Epithelial cell of prostate (primary cell): ENCODE data around the gene TCN1.
"Not testable (repeated sequence)": the region's sequence is repeated elsewhere in the genome, so short reads cannot be mapped to it uniquely, and the experiment has no call there.

Source experiments
- DNase-seq: peaks from one replicate; pipeline ENCODE4 v3.0.0-alpha.2; 2011; ENCODE audit warnings: low read depth, low spot score
- H3K27ac ChIP-seq: fragments of 450-650 bp; 2 replicates; pipeline ENCODE4 v1.5.1; 2017; ENCODE audit warnings: mild to moderate bottlenecking

TCN1 gene

DNA sequence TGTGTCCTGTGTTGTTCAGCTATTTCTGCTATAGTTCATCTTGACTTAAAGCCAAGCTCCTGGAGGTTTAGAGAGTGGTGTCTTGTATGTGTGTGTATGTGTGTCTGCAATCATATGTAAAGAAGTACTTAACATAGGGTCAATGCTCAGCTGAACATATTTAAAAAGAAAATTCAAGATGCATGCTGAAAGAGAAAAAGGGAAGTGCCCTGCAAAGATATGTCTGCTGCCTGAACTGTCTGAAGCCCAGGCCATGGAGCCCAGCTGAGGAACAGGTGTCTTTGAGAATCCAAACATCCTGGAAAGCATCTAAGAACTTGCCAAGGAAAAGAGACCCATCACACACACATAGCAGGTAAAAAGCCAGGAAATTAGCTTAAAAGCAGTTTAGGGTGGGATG, 6.6 kb downstream of the TCN1 start:
- H3K27ac ChIP-seq, result no peak overlapping the region
- no peak for DNase-seq

DNA sequence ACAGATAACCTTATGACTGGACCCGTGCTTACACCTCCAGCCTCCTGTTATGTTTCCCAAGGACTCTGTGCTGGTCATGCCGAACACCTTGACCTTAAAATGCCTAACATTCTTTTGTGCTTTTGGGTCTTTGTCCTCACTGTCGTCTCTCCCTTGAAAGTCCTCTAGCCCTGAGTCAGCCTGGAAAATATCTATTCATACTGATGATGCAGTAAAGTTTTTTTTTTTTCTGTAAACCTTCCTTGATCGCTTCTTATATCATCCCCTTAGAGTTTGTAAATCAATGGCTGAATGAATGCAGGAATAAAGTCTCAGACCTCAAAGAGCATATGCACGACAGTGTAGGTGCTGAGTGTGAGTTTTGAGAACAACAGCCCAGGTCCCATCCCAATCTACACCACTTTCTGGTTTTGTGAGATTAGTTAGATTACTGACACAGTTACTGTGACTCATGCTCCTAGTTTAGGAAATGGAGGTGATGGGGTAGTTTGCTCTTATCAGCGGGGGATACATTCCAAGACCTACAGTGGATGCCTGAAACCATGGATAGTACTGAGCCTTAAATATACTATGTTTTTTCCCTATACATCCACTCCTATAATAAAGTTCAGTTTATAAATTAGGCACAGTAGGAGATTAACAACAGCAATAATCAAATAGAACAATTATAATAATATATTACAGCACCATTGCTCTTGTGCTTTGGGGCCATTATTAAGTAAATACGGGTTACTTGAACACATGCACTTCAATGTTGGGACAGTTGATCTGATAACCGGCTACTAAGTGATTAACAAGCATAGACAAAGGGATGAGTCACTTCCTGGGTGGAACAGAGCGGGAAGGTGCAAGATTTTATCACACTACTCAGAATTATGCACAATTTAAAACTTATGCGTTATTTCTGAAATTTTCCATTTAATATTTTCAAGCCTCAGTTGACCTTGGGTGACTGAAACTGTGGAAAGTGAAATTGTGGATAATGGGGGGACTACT, 8.6 kb downstream of the TCN1 start:
- H3K27ac ChIP-seq, result peak overlapping the region; percentile 37
- peak; percentile 41 for DNase-seq

GRCh38 chr11:59854871-59855270, 11.4 kb downstream of the TCN1 start:
- no peak for DNase-seq
- H3K27ac ChIP-seq, result no peak overlapping the region

GRCh38 chr11:59851416-59851815, 14.9 kb downstream of the TCN1 start:
- H3K27ac ChIP-seq, DNase-seq: not testable (repeated sequence)

- not testable (repeated sequence) for DNase-seq, H3K27ac ChIP-seq
These were observed 16.7 kb downstream of the TCN1 start for GRCh38 chr11:59849551-59849950.

GRCh38 chr11:59849129-59849528, 17.2 kb downstream of the TCN1 start:
- DNase-seq, result no peak
- H3K27ac ChIP-seq, result no peak overlapping the region

GRCh38 chr11:59848439-59848838, 17.8 kb downstream of the TCN1 start:
- H3K27ac ChIP-seq, DNase-seq: not testable (repeated sequence)

GRCh38 chr11:59847626-59848025, 18.7 kb downstream of the TCN1 start:
- DNase-seq, result no peak
- no peak overlapping the region for H3K27ac ChIP-seq

DNA sequence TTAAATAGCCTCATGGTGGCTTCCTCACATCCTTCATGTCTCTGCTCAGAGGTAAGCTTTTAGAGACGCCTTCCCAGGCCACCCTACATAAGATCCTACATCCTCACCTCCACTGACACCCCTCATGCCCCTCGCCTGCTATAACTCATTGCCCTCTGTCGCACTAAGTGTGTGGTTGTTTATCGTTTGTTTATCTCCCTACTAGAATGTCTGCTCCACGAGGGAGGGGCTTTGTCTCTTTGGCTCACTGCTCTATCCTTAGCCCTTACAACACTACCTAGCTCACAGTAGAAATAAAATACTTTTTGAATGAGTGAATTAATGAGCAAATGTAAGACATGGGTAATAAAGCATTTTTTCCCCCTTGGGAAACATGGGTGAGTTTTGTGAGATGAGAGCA, 19.7 kb downstream of the TCN1 start:
- H3K27ac ChIP-seq, result no peak overlapping the region
- no peak for DNase-seq

- DNase-seq, result no peak
- no peak within 1 kb of the TSS for H3K27ac ChIP-seq
These were observed 20.9 kb downstream of the TCN1 start, which contains the start of gene CBLIF for GRCh38 chr11:59845399-59845798. CBLIF (minus strand) TSS chr11:59845499; CDS start chr11:59845453, 46 bp downstream.

DNA sequence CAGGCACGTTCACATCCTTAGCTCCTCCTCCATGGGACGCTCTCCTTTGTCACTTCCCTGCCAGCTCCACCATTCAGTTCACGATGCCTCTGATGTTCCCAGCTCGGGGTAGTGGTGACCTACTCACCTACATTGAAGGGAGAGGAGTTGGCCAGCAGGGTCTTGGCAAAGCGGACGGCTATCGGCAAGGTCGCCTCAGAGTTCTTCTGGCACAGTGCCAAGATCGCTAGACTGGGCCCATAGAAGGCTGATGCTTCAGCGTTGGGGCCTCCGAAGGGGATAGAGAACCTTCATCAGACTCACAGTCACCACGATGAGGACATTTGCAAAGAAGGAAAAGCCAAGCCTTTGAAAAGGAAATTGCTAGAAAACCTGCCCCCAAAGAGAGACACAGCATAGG, 24.0 kb downstream of the TCN1 start:
- DNase-seq, result no peak
- H3K27ac ChIP-seq, result no peak overlapping the region

DNA sequence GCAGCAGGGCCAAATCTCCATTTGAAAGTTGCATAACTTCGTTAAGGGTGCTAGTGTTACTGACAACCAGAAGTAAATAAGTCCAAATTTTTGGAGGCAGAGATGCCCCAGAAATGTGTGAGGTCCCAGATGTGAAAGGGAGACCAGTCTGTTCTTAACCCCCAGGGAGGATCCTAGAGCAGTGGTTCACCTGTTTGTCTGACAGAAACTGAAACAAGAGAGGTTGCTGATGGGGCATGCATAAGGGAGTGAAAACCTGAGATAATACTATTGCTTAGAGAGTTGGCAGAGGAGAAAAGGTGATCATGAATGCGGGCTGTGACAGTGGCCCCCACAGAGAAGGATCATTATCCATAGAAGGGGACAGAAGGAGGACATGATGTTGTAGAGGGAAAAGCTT, 24.8 kb downstream of the TCN1 start:
- no peak for DNase-seq
- no peak overlapping the region for H3K27ac ChIP-seq

- no peak for DNase-seq
- no peak overlapping the region for H3K27ac ChIP-seq
These were observed 26.7 kb downstream of the TCN1 start for GRCh38 chr11:59839615-59840014.

- H3K27ac ChIP-seq, result no peak overlapping the region
- no peak for DNase-seq
These were observed 32.7 kb downstream of the TCN1 start for GRCh38 chr11:59833602-59834001.

- no peak for DNase-seq
- no peak overlapping the region for H3K27ac ChIP-seq
These were observed 36.9 kb downstream of the TCN1 start for GRCh38 chr11:59829358-59829757.

- DNase-seq, result no peak
- no peak overlapping the region for H3K27ac ChIP-seq
These were observed 43.2 kb downstream of the TCN1 start for GRCh38 chr11:59822989-59823566.

DNA sequence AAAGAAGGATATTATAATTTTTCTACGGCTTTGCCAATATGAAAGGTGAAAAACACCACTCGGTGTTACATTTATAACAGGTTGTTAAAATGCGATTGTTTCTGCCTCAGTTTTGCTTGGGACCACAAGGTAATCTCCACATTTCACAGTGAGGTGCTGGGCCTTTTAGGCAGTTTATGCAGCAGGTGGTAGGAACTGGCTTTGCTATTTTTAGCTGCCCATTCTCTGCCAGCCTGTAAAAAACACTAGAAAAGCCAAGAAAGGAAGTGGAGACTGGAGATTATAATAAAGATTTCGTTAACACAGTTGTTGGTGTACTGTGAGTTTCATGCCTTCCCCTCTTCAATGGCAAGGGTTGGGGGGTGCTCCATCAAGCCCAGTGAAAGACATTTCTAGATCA, 47.7 kb downstream of the TCN1 start:
- no peak for DNase-seq
- no peak overlapping the region for H3K27ac ChIP-seq

DNA sequence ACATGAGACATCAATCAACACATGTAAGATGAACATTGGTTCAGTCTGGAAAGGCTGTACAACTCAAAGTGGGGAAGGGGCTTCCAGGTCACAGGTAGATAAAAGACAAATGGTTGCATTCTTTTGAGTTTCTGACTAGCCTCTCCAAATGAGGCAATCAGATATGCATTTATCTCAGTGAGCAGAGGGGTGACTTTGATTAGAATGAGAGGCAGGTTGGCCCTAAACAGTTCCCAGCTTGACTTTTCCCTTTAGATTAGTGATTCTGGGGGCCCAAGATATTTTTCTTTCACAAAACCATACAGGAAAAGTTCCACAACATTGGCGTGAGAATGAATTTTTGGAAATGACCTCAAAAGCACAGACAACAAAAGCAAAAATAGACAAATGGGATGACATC, 49.9 kb downstream of the TCN1 start:
- not testable (repeated sequence) for DNase-seq

DNA sequence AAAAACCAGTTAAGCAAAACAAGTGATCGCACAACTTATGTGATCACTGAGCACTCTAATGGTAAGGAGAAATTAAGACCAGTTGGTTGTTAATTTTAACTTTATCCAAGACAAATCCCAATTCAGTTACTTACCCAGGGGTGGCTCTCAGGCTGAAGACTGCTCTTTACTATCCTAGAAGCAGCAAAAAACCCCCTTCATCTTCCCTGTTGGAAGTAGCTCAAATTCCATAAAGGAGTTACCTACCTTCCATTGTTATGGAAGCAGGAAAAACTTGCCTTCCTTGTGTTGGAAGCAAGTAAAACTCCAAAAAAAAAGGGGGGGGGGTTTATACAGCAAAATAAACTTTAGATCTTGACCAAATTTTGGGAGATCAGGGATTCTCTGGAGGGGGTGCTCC, 50.5 kb downstream of the TCN1 start:
- DNase-seq, result no peak
- H3K27ac ChIP-seq, result no peak overlapping the region

More for the DNA sequence above, 49.9 kb downstream of the TCN1 start:
- not testable (repeated sequence) for H3K27ac ChIP-seq

- DNase-seq, result no peak
- no peak overlapping the region for H3K27ac ChIP-seq
These were observed 52.3 kb downstream of the TCN1 start for GRCh38 chr11:59814021-59814420.

DNA sequence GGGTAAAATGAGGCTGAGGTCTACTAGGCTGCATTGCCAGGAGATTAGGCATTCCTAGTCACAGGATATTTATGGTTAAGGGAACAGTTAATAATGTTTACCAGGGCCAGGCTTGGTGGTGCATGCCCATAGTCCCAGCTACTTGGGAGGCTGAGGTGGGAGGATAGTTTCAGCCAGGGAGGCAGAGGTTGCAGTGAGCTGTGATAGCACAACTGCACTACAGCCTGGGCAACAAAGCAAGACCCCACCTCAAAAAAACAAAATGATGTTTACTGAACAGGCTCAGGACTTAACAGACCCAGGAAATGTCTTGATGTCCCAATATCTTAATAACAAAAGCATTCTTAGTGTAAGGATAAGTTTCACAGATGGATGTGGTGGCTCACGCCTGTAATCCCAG, 52.9 kb downstream of the TCN1 start:
- no peak overlapping the region for H3K27ac ChIP-seq

More for the DNA sequence above, 52.9 kb downstream of the TCN1 start:
- no peak for DNase-seq
